ENCODE results near the gene LARGE1.

The LARGE1 gene

GRCh38 chr22:33914131-33914530, 6.1 kb downstream of the LARGE1 start:
- no peak for DNase-seq (ENCODE audit: low spot score)

- DNase-seq (ENCODE audit: low spot score), result no peak
Observed at GRCh38 chr22:33913188-33913587, 7.1 kb downstream of the LARGE1 start.

- no peak for DNase-seq (ENCODE audit: low spot score)
Observed at GRCh38 chr22:33909911-33910310, 10.4 kb downstream of the LARGE1 start.

DNA sequence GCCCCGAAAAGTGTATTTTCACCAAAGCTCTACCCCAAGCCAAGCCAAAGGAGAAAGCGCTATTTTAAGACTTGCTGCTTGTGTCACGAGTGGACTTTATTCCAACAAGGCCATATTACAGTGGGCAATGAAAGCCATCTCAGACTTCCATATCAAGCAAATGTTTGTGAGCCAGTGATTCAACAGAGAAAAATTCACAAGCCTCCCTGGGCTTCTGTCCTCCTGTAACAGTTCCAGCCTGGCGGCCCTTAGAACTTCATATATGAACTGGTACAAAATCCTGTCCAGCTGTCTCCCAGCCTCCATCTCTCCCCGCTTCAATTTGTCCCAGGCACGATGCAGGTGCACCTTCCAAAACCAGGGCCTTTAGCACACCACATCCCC, 11.2 kb downstream of the LARGE1 start:
- no peak for DNase-seq (ENCODE audit: low spot score)

DNA sequence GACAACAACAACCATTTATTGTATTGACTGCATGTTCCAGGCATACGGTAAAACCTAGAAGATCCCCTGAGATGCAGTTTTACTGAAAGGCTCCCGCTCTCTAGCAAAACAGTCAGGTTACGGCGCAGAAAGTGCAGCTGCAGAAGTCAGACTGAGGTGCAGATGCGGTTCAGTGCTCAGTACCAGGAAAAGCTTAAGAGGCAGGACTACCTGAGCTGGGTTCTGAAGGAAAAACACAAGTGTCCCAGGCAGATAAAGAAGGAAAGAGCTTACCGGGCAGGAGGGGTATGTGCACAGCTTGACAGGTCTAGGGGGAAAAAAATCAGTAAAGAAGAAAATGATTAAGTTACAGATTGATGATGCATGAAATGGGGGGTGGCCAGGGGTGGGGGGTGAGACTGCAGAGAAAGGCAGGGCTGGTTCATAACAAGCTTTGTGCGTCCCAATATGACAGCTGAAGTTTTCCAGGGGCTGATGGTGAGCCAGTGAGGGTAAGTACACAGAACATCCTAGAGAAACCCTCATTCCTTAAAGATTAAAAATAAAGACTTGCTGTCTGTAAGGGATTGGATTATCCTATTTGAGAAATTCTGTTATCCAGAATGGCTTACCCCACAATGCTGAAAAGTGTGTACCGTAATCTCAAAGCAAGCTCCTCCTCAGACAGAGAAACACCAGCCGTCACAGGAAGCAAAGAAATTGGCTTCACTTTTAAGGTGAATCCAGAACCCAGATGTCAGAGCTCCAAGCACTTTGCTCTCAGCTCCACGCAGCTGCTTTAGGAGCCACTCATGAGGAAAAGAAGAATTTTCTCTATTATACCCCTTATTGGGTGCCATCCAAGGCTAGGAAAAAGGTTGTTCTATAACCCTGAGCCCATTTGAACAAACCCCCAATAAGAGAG, 11.9 kb downstream of the LARGE1 start:
- no peak for DNase-seq (ENCODE audit: low spot score)

- no peak for DNase-seq (ENCODE audit: low spot score)
Observed at GRCh38 chr22:33906954-33907353, 13.3 kb downstream of the LARGE1 start.

GRCh38 chr22:33906475-33906874, 13.8 kb downstream of the LARGE1 start:
- no peak for DNase-seq (ENCODE audit: low spot score)

GRCh38 chr22:33903012-33903411, 17.3 kb downstream of the LARGE1 start:
- no peak for DNase-seq (ENCODE audit: low spot score)

GRCh38 chr22:33902073-33902472, 18.2 kb downstream of the LARGE1 start:
- DNase-seq (ENCODE audit: low spot score), result no peak

- no peak for DNase-seq (ENCODE audit: low spot score)
Observed at GRCh38 chr22:33898121-33898520, 22.2 kb downstream of the LARGE1 start.

GRCh38 chr22:33897448-33897835, 22.8 kb downstream of the LARGE1 start:
- no peak for DNase-seq (ENCODE audit: low spot score)

- DNase-seq (ENCODE audit: low spot score), result no peak
Observed at GRCh38 chr22:33896575-33897447, 23.5 kb downstream of the LARGE1 start.

GRCh38 chr22:33896154-33896553, 24.1 kb downstream of the LARGE1 start:
- no peak for DNase-seq (ENCODE audit: low spot score)

DNA sequence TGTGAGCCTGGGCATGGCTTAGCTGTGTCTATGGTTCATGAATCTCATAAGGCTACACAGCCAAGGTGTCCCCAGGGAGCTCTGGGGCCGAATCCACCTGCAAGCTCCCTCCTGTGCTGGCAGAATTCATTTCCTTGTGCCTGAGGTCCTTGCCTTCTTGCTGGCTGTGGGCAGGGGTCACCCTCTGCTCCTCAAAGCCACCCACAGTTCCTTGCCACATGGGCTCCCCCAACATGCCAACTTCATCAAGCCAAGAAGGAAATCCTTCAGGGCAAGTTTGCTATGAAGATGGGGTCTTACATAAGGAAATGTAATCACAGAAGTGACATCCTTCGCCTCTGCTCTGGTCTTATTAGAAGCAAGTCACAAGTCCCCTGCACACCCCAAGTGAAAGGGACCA, 24.8 kb downstream of the LARGE1 start:
- DNase-seq (ENCODE audit: low spot score), result no peak

DNA sequence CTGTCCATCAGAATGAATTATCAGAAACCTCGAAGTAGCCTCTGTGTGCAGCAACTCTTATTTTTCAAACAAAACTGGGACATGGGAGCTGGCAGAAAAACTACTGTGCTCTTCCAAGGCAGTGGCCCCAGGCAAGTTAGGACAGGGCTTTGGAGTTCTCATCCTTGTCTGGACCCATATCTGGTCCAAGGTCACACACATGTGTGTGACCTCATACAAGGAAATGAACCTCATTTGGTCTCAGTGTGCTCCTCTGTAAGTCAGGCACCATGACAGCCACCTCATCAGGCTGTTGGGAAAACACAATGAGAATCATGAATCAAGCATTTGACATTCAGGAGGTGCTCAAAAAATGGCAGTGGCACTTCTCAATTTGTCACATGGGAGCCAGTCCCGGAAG, 25.8 kb downstream of the LARGE1 start:
- DNase-seq (ENCODE audit: low spot score), result no peak

- DNase-seq (ENCODE audit: low spot score), result no peak
Observed at GRCh38 chr22:33894036-33894435, 26.2 kb downstream of the LARGE1 start.

GRCh38 chr22:33893512-33893911, 26.8 kb downstream of the LARGE1 start:
- no peak for DNase-seq (ENCODE audit: low spot score)

- no peak for DNase-seq (ENCODE audit: low spot score)
Observed at GRCh38 chr22:33891992-33892391, 28.3 kb downstream of the LARGE1 start.

DNA sequence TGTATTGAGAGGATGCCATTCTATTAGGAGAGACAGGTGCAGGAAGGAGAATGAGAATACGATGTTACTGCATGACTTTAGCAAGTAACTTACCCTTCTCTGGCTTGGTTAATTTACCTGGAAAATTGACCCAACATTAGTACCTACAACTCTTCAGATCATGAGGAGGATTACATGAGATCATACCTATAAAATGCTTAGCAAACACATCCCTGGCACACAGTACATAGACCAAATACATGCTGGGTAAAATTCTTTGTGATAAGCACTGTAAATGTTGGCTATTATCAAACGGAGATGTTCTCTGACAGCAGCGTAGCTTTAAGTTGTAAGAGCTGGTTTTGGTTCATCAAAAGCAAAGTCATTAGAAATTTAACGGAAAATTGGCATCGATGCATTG, 28.8 kb downstream of the LARGE1 start:
- DNase-seq (ENCODE audit: low spot score), result no peak

DNA sequence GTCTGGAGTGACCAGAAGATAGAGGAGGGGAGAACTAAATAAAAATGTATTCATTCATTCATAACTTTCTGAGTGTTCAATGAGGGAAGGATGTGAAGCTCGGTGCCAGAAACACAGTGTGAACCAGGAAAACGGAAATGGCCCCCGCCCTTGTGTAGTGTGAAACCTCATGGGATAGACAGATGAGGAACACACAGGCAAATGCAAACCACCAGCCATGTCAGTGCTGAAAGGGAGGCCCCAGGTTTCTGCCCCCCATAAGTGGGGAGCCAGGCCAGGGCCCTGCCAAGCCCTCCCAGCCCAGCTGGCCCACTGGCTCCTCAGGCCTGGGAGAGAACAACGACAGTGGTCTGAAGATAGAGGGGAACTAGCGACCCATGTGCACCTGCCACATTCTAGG, 30.5 kb downstream of the LARGE1 start:
- no peak for DNase-seq (ENCODE audit: low spot score)

DNA sequence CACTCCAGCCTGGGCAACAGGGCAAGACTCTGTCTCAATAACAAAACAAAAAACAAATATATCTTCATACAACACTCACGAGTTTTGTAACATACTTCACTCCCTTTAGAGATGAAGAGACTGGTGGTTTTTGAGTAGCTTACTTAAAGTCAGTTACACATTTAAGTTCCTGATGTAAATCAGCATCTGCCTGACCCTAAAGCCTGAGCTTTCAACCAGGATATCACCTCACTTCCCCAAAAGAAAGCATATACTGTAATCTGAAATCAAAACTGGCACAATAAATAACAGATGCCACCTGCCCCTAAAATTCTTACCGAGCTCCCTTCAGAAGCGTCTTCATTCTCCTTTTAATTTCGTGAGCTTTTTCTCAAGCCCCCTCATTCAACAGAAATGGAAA, 31.5 kb downstream of the LARGE1 start:
- no peak for DNase-seq (ENCODE audit: low spot score)

DNA sequence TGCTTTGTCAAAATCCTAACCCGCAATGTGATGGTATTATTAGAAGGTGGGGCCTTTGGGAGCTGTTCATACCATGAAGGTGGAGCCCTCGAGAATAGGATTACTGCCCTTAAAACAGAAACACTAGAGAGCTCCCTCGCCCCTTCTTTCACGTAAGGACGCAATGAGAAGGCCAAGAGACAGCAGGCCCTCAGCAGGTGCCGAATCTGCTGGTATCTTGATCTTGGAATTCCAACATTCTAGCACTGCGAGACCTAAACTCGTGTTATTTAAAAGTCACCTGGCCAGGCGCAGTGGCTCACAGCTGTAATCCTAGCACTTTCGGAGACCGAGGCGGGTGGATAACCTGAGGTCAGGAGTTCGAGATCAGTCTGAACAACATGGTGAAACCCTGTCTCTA, 33.1 kb downstream of the LARGE1 start:
- no peak for DNase-seq (ENCODE audit: low spot score)

DNA sequence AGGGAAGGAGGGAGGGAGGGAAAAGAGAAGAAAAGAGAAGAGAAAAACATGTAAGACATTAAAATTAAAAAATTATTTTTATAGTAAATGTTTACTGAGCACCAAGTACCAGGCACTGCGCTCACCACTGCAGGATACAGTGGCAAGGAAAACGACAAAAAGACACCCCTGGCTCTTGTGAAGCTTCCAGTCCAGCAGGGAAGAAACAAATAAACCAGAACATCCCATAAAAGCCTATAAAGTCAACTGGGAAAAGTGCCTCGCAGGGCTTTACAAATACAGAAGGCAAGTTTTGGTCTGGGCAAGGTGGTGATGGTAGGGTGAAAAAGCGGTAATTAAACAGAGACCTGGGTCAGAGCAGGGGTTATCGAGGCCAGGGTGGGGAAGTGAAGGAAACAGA, 33.6 kb downstream of the LARGE1 start:
- no peak for DNase-seq (ENCODE audit: low spot score)

Data from HuH-7 (cell line).